ENCODE measurements around the gene SLC38A8.

Gene SLC38A8

DNA sequence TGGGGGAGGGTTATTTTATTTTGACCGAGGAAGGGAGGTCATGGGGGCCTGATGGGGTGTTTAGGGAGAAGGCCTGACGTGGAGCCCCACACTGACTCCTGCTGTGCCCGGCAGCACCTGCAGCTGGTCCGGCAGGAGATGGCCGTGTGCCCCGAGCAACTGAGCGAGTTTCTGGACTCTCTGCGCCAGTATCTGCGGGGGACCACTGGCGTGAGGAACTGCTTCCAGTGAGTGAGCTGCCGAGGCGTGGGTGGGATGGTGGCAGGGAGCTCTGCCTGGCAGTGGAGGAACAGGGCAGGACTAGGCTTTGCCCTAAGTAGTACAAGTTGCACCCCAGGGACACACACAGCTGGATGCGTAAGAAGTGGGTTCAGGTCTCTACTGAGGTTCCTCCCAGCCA, 44.5 kb downstream of the SLC38A8 start:
- TF ChIP-seq EGR1 (IDR thresholded peaks at IDR 0.05) (no peak), CREB1 (IDR thresholded peaks at IDR 0.05; ENCODE audit: low read depth) (no peak)

GRCh38 chr16:83996481-83997252, 45.9 kb downstream of the SLC38A8 start:
- TF ChIP-seq EGR1 (IDR thresholded peaks at IDR 0.05) (no peak), TEAD4 (IDR thresholded peaks at IDR 0.05) (no peak)
- TF ChIP-seq, protein P1, sequence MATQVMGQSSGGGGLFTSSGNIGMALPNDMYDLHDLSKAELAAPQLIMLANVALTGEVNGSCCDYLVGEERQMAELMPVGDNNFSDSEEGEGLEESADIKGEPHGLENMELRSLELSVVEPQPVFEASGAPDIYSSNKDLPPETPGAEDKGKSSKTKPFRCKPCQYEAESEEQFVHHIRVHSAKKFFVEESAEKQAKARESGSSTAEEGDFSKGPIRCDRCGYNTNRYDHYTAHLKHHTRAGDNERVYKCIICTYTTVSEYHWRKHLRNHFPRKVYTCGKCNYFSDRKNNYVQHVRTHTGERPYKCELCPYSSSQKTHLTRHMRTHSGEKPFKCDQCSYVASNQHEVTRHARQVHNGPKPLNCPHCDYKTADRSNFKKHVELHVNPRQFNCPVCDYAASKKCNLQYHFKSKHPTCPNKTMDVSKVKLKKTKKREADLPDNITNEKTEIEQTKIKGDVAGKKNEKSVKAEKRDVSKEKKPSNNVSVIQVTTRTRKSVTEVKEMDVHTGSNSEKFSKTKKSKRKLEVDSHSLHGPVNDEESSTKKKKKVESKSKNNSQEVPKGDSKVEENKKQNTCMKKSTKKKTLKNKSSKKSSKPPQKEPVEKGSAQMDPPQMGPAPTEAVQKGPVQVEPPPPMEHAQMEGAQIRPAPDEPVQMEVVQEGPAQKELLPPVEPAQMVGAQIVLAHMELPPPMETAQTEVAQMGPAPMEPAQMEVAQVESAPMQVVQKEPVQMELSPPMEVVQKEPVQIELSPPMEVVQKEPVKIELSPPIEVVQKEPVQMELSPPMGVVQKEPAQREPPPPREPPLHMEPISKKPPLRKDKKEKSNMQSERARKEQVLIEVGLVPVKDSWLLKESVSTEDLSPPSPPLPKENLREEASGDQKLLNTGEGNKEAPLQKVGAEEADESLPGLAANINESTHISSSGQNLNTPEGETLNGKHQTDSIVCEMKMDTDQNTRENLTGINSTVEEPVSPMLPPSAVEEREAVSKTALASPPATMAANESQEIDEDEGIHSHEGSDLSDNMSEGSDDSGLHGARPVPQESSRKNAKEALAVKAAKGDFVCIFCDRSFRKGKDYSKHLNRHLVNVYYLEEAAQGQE (IDR thresholded peaks at IDR 0.05; ENCODE audit: low read depth), result no peak

DNA sequence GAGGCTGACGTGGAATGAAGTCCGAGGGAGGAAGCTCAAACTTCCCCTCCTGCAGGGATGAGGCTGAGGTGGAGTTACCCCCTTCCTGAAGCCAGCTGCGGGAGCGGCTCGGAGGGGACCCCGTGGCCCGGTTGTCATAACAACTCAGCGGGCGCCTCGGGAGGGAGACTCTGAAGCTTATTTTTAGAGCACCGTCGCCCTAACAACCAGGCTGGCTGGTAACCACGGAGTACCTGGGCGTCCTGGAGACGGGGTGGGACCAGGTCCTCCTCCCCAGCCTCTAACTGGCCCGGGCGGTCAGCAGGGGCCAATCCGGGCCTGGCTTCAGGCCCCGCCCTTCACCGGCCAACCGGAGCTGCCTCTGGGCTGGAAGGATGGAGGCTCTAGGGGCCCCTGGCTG, 46.8 kb downstream of the SLC38A8 start:
- TF ChIP-seq, protein P2, sequence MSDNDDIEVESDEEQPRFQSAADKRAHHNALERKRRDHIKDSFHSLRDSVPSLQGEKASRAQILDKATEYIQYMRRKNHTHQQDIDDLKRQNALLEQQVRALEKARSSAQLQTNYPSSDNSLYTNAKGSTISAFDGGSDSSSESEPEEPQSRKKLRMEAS (IDR thresholded peaks at IDR 0.05), result no peak
- TF ChIP-seq YY1 (IDR thresholded peaks at IDR 0.05; ENCODE audit: low read depth) (no peak), ZBTB7A (IDR thresholded peaks at IDR 0.05; ENCODE audit: low read depth) (0 out of 2 replicates have a peak, but pooled peaks have one; percentile 12), RAD21 (IDR thresholded peaks at IDR 0.05; ENCODE audit: low read depth) (no peak), TCF12 (IDR thresholded peaks at IDR 0.05; ENCODE audit: low read depth) (no peak), TAF1 (IDR thresholded peaks at IDR 0.05; ENCODE audit: low read depth) (no peak)

DNA sequence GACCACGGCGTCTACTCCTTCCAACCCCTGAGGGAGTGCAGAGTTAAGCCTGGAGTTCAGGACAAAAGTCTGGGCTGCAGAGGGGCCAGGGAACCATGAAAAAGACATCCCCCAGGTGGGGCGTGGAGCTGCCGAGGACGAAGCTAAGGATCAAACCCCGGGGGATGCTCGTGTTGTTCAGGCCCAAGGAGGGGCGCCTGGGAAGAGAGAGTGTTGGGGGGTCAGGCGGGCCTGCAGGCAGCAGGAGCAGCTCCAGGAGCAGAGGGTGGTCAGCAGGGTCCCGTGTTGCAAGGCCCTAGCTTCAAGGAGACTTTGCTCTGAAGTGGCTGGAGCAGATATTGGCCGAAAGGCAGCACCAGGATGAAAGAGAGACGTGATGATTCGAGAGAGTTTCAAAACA, 47.9 kb downstream of the SLC38A8 start:
- TF ChIP-seq CREB1 (IDR thresholded peaks at IDR 0.05; ENCODE audit: low read depth) (no peak), TAF1 (IDR thresholded peaks at IDR 0.05; ENCODE audit: low read depth) (no peak), USF1 (IDR thresholded peaks at IDR 0.05) (no peak), FOXM1 (IDR thresholded peaks at IDR 0.05; ENCODE audit: borderline replicate concordance, low read depth) (no peak), RAD21 (IDR thresholded peaks at IDR 0.05; ENCODE audit: low read depth) (no peak), TCF12 (IDR thresholded peaks at IDR 0.05; ENCODE audit: low read depth) (no peak), EGR1 (IDR thresholded peaks at IDR 0.05) (no peak), ZBTB7A (IDR thresholded peaks at IDR 0.05; ENCODE audit: low read depth) (no peak), EP300 (IDR thresholded peaks at IDR 0.05; ENCODE audit: borderline replicate concordance) (no peak)
- TF ChIP-seq, protein P2 (IDR thresholded peaks at IDR 0.05), result no peak
- TF ChIP-seq, protein P1 (IDR thresholded peaks at IDR 0.05; ENCODE audit: low read depth), result no peak

DNA sequence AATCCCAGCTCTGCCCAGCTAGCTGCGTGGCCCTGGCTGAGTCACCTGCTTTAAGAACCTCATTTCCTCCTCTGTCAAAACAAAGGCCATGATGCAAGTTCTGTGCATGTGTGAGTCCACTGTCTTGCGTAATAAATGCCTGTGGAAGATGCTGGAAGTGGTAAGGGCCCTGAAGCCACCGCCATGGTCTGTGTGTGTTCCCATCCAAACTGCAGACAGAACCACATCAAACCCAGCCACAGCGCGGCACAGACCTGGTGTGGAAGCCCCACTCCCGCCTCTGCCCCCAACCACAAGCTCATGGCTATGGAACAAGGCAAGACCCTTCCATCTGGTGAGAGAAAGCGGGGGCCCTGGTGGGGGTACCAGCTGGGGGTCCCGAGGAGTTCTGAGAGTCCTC, 48.5 kb downstream of the SLC38A8 start:
- TF ChIP-seq CEBPB (IDR thresholded peaks at IDR 0.05), result peak; percentile 88
- no peak for TF ChIP-seq USF1 (IDR thresholded peaks at IDR 0.05)

- TF ChIP-seq CREB1 (IDR thresholded peaks at IDR 0.05; ENCODE audit: low read depth), result no peak
- peak; percentile 68 for TF ChIP-seq USF1 (IDR thresholded peaks at IDR 0.05)
- TF ChIP-seq NFIC (IDR thresholded peaks at IDR 0.05), result peak; percentile 94
- TF ChIP-seq, protein P2 (IDR thresholded peaks at IDR 0.05), result peak; percentile 23; the same call in 1 of the 2 replicates
- TF ChIP-seq RAD21 (IDR thresholded peaks at IDR 0.05; ENCODE audit: low read depth), result no peak
- no peak for TF ChIP-seq FOXM1 (IDR thresholded peaks at IDR 0.05; ENCODE audit: borderline replicate concordance, low read depth)
- peak; percentile 67 for TF ChIP-seq TEAD4 (IDR thresholded peaks at IDR 0.05)
- TF ChIP-seq ZBTB7A (IDR thresholded peaks at IDR 0.05; ENCODE audit: low read depth), result no peak
- TF ChIP-seq, protein P1 (IDR thresholded peaks at IDR 0.05; ENCODE audit: low read depth), result no peak
- TF ChIP-seq EP300 (IDR thresholded peaks at IDR 0.05; ENCODE audit: borderline replicate concordance), result no peak; the same call in 1 of the 2 replicates
- TF ChIP-seq YY1 (IDR thresholded peaks at IDR 0.05; ENCODE audit: low read depth), result no peak
Measured at GRCh38 chr16:83992624-83993023, 50.0 kb downstream of the SLC38A8 start.
